Ramos (cell line): ENCODE results near the gene ORC5.
"Not testable (repeated sequence)": the region's sequence is repeated elsewhere in the genome, so short reads cannot be mapped to it uniquely, and the experiment has no call there.

ENCODE experiments used
- in situ Hi-C: fragments of 300-500 bp; cut with MboI; formaldehyde crosslinking; loops from one replicate; pipeline ENCODE4 v1.14.3; 2022; ENCODE audit warnings: low sequenced_read_pairs; ENCODE audit not compliant: unreplicated experiment

ORC5 gene

GRCh38 chr7:104196161-104196560, 11.7 kb downstream of the ORC5 start:
- in situ Hi-C loops, result no loop called here

GRCh38 chr7:104192434-104192833, 15.4 kb downstream of the ORC5 start:
- in situ Hi-C loops, result no loop called here

- in situ Hi-C loops, result no loop called here
Measured at GRCh38 chr7:104185346-104185745, 22.5 kb downstream of the ORC5 start.

- in situ Hi-C loops, result no loop called here
Measured at GRCh38 chr7:104179178-104179577, 28.6 kb downstream of the ORC5 start.

- in situ Hi-C loops, result not testable (repeated sequence)
Measured at GRCh38 chr7:104177565-104178083, 30.2 kb downstream of the ORC5 start.

- in situ Hi-C loops, result no loop called here
Measured at GRCh38 chr7:104176332-104176731, 31.5 kb downstream of the ORC5 start.

GRCh38 chr7:104175361-104175984, 32.3 kb downstream of the ORC5 start:
- in situ Hi-C loops, result no loop called here

- in situ Hi-C loops, result loop anchor here (25.0 kb wide), 1 partner anchor 887 kb away; the partner anchor contains the start of gene PMPCB
Measured at GRCh38 chr7:104174798-104175197, 33.0 kb downstream of the ORC5 start.

- in situ Hi-C loops, result loop anchor here (25.0 kb wide), 1 partner anchor 875 kb away; the partner anchor contains the start of gene PMPCB
Measured at GRCh38 chr7:104162081-104162480, 45.7 kb downstream of the ORC5 start.

- in situ Hi-C loops, result loop anchor here (25.0 kb wide), 1 partner anchor 874 kb away; the partner anchor contains the start of gene PMPCB
Measured at GRCh38 chr7:104161244-104161643, 46.6 kb downstream of the ORC5 start.

GRCh38 chr7:104160375-104160774, 47.4 kb downstream of the ORC5 start:
- in situ Hi-C loops, result loop anchor here (25.0 kb wide), 1 partner anchor 873 kb away; the partner anchor contains the start of gene PMPCB

GRCh38 chr7:104156842-104157277, 51.0 kb downstream of the ORC5 start:
- in situ Hi-C loops, result loop anchor here (25.0 kb wide), 1 partner anchor 870 kb away; the partner anchor contains the start of gene PMPCB

- in situ Hi-C loops, result loop anchor here (25.0 kb wide), 1 partner anchor 866 kb away; the partner anchor contains the start of gene PMPCB
Measured at GRCh38 chr7:104153287-104153686, 54.5 kb downstream of the ORC5 start.

- in situ Hi-C loops, result loop anchor here (25.0 kb wide), 1 partner anchor 865 kb away; the partner anchor contains the start of gene PMPCB
Measured at GRCh38 chr7:104152468-104152867, 55.3 kb downstream of the ORC5 start.

GRCh38 chr7:104150470-104150869, 57.3 kb downstream of the ORC5 start:
- in situ Hi-C loops, result loop anchor here (25.0 kb wide), 1 partner anchor 863 kb away; the partner anchor contains the start of gene PMPCB

- in situ Hi-C loops, result loop anchor here (25.0 kb wide), 1 partner anchor 863 kb away; the partner anchor contains the start of gene PMPCB
Measured at GRCh38 chr7:104149822-104150221, 58.0 kb downstream of the ORC5 start.

- in situ Hi-C loops, result no loop called here
Measured at GRCh38 chr7:104142147-104142546, 65.7 kb downstream of the ORC5 start.

- in situ Hi-C loops, result no loop called here
Measured at GRCh38 chr7:104137971-104138370, 69.8 kb downstream of the ORC5 start.

GRCh38 chr7:104137511-104137910, 70.3 kb downstream of the ORC5 start:
- in situ Hi-C loops, result no loop called here

- in situ Hi-C loops, result no loop called here
Measured at GRCh38 chr7:104136981-104137380, 70.8 kb downstream of the ORC5 start.

- in situ Hi-C loops, result no loop called here
Measured at GRCh38 chr7:104136561-104136960, 71.3 kb downstream of the ORC5 start.
